GM18870 (cell line): ENCODE results near the gene PIEZO2.

Experiments
- ATAC-seq: cut with Tn5 transposase; IDR thresholded peaks from one replicate; pipeline ENCODE4 v1.9.1; 2021; ENCODE audit warnings: moderate library complexity; ENCODE audit not compliant: unreplicated experiment

The PIEZO2 gene

GRCh38 chr18:10798727-10799550 lies 350.4 kb downstream of the PIEZO2 start:
- ATAC-seq, result no peak

- ATAC-seq, result no peak
Measured at GRCh38 chr18:10797896-10798295, 351.5 kb downstream of the PIEZO2 start.

- no peak for ATAC-seq
Measured at GRCh38 chr18:10794771-10795170, 354.6 kb downstream of the PIEZO2 start.

GRCh38 chr18:10793730-10794370 lies 355.5 kb downstream of the PIEZO2 start:
- no peak for ATAC-seq

- no peak for ATAC-seq
Measured at GRCh38 chr18:10792181-10792580, 357.2 kb downstream of the PIEZO2 start.

- ATAC-seq, result no peak
Measured at GRCh38 chr18:10791169-10791831, 358.1 kb downstream of the PIEZO2 start.

GRCh38 chr18:10789180-10789579 lies 360.2 kb downstream of the PIEZO2 start:
- ATAC-seq, result no peak

- peak; percentile 91 for ATAC-seq
Measured at GRCh38 chr18:10787293-10787901, 362.0 kb downstream of the PIEZO2 start.

- ATAC-seq, result no peak
Measured at GRCh38 chr18:10785798-10786197, 363.6 kb downstream of the PIEZO2 start.

GRCh38 chr18:10784596-10785202 lies 364.7 kb downstream of the PIEZO2 start:
- no peak for ATAC-seq

- no peak for ATAC-seq
Measured at GRCh38 chr18:10783941-10784340, 365.4 kb downstream of the PIEZO2 start.

GRCh38 chr18:10776493-10776892 lies 372.9 kb downstream of the PIEZO2 start:
- no peak for ATAC-seq

GRCh38 chr18:10775026-10775425 lies 374.3 kb downstream of the PIEZO2 start:
- ATAC-seq, result no peak

GRCh38 chr18:10771053-10771709 lies 378.2 kb downstream of the PIEZO2 start:
- no peak for ATAC-seq

GRCh38 chr18:10770264-10770663 lies 379.1 kb downstream of the PIEZO2 start:
- ATAC-seq, result no peak

GRCh38 chr18:10768221-10768620 lies 381.1 kb downstream of the PIEZO2 start:
- no peak for ATAC-seq

GRCh38 chr18:10767658-10768057 lies 381.7 kb downstream of the PIEZO2 start:
- no peak for ATAC-seq

- ATAC-seq, result no peak
Measured at GRCh38 chr18:10760986-10761385, 388.4 kb downstream of the PIEZO2 start.

GRCh38 chr18:10759241-10759640 lies 390.1 kb downstream of the PIEZO2 start:
- no peak for ATAC-seq

GRCh38 chr18:10757946-10758345 lies 391.4 kb downstream of the PIEZO2 start:
- no peak for ATAC-seq

GRCh38 chr18:10757349-10757748 lies 392.0 kb downstream of the PIEZO2 start:
- ATAC-seq, result no peak
